HG02588 (cell line): ENCODE results near the gene RCAN1.
"Not testable (repeated sequence)": the region's sequence is repeated elsewhere in the genome, so short reads cannot be mapped to it uniquely, and the experiment has no call there.

Experiments used
- ATAC-seq: cut with Tn5 transposase; IDR thresholded peaks from one replicate; pipeline ENCODE4 v1.9.1; 2021; ENCODE audit warnings: mild to moderate bottlenecking, moderate library complexity; ENCODE audit not compliant: unreplicated experiment

RCAN1 gene

GRCh38 chr21:34623516-34623915, 8.6 kb upstream of the RCAN1 start:
- no peak for ATAC-seq

- ATAC-seq: no peak
Measured at GRCh38 chr21:34621434-34622350, 6.8 kb upstream of the RCAN1 start.

GRCh38 chr21:34619841-34620665, 5.1 kb upstream of the RCAN1 start:
- no peak for ATAC-seq

GRCh38 chr21:34618941-34619340, 4.0 kb upstream of the RCAN1 start:
- no peak for ATAC-seq

GRCh38 chr21:34617753-34618339, 2.9 kb upstream of the RCAN1 start:
- no peak for ATAC-seq

DNA sequence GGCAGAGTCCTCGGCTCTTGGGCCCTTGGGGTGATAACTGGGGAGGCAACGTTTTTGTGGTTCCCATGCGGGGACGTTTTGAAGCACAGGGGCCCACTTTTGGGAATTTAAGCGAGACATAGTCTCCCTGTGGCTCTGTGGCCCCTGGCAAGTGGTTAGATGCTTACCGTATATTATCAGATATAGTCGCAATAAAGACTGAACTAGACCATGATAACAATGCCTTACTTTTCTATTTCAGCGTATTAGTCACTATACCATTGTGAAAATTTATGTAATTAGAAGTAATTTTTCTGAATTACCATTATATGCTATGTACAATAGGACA, 538 bp upstream of the RCAN1 start:
- no peak for ATAC-seq

DNA sequence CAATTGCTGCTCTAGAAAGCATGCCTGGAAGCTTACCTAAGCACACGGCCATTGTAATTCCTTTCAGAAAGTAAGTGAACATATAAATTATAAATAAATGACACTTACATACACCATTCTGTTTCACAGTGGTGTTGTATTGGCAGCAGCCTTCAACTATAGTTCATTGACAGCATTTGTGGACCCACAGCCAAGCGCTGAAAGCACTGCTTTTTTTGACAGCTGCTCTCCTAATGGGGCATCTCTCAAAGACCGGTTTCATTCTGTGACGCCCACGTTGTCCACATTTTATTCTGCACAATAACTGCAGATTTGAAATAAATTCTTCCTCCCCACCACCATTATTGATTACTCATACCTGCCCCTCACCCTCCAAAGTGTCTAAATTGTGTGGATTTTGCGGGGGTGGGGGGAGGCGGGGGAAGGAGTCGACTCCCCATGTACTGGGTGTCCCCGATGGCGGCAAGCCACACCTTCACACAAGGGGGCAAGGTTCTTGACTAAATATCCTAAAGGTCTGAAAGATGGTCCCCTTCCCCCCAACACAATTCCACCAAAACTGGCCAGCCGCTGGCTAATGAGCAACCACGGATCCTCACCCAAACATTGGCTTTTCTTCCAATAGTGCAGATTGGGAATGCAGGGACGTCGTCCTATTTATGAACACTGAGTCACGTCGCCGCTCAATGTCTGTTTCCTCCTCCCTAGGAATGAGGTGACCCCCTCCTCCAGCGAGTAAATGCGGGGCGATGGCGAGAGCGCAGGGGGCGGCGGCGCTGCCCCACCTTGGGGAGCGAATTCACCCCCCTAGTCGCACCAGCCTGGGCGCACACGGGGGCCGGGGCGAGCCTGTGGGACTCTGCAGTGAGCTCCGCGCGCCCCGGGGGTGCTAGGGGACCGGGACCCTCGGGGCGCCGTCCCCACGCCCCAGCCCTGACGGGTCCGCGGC, 960 bp downstream of the RCAN1 start:
- ATAC-seq: no peak

GRCh38 chr21:34612557-34612956, 2.4 kb downstream of the RCAN1 start:
- ATAC-seq: no peak

GRCh38 chr21:34612056-34612455, 2.9 kb downstream of the RCAN1 start:
- ATAC-seq: no peak

- ATAC-seq: no peak
Measured at GRCh38 chr21:34611528-34611927, 3.4 kb downstream of the RCAN1 start.

DNA sequence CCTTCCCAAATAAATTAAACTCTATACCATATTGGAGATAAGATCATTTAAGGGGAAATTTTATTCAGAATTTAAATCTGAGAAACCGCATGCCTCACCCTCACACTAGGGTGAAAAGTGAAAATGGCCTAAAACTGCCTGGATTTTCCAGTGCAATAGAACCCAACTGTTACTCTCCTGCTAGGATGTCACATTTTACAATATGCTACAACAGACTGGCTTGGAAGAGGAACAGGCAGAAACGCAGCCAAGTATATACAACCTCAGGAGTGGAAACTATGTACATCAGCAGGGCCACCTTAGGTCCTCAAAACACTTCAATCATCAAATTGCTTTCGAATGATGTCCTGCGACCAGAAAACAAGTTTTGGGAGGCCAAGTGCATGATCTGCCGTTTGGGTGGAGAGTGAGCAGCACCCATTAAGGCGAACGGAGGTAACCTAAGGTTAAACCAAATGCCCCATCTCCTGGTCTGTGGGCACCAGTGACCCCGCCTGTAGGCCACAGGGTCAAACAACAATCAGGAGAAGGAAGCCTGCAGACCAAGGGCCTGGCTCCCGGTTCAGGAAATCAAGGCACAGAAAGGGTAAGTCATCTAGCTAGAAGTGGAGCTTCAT, 4.9 kb downstream of the RCAN1 start:
- no peak for ATAC-seq

DNA sequence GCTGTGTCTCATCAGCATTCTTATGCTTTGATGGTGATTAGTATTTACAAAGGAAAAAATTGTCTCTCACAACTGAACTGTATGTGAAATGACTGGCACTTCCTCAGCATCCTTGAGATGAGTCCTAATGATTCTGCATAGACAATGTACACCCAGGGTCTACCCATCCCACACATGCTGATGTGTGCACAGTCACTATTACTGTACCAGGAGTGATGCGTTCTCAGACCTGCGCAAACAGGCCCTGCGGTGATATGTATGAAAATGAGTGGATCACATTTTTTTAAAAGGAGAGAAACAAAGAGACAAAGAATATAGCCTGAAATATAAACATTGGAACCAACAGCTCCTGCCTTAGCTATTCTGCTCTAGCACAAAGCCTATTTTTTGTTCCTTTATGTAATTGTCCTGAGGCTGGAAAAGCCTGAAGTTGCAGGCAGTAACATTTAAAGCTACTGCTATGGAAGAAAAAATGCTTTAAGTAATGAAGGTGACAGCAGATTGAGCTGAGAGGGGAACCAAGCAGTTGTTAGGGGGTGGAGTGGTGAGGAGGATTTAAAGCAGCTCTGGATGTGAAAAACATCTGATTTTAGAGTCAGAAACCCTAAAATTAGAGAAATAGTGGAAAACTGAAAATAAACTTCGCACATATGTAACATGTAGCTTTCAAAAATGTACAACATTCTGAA, 5.5 kb downstream of the RCAN1 start:
- ATAC-seq: no peak

DNA sequence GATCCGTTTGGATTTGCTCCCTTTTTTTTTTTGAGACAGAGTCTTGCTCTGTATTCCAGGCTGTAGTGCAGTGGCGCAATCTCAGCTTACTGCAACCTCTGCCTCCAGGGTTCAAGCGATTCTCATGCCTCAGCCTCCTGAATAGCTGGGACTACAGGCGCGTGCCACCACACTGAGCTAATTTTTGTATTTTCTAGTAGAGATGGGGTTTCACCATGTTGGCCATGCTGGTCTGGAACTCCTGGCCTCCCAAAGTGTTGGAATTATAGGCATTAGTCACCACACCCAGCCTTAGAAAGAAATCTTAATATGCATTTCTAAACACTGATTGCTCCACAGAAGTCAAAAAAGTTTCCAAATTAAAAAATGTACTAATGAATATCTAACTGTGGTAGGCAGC, 7.5 kb downstream of the RCAN1 start:
- not testable (repeated sequence) for ATAC-seq

DNA sequence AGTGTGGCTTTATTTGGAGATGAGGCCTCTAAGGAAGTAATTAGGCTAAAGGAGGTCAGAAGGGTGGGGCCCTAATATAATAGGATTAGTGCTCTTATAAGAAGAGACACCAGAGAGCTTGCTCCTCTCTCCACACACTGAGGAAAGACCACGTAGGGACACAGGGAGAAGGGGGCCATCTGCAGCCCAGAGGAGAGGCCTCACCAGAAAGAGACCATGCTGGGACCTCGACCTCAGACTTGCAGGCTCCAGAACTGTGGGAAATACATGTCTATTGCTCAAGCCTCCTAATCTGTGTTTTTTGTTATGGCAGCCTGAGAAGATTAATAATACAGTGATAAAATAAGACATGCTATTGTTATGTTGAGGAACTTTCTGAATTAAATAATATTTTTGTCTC, 8.3 kb downstream of the RCAN1 start:
- no peak for ATAC-seq

DNA sequence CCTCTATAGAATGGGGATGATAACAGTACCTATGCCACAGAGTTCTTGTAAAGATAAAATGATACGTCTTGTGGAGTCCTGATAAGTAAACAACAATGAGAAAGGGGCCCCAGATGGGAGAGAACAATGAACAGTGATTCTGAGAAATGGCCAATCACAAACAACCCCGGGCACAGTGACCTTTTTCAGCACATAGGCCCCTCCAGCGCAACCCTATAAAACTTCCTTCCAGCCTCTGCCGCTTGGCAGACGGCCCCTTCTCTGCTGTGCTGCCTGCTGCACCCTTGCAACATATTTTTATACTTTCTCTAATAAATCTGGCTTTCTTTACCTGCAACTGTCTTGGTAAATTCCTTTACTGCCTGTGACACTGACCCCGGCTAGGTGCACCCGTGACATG, 8.9 kb downstream of the RCAN1 start:
- ATAC-seq: no peak

DNA sequence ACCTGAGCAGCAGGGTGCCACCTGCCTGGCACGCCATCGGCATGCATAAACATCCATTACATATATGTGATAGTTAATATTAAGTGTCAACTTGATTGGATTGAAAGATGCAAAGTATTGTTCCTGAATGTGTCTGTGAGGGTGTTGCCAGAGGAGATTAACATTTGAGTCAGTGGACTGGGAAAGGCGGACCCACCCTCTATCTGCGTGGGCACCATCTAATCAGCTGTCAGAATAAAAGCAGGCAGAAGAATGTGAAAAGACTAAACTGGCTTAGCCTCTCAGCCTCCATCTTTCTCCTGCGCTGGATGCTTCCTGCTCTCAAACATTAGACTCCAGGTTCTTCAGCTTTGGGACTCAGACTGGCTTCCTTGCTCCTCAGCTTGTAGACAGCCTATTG, 10.0 kb downstream of the RCAN1 start:
- ATAC-seq: not testable (repeated sequence)

- no peak for ATAC-seq
Measured at GRCh38 chr21:34604556-34604955, 10.4 kb downstream of the RCAN1 start.

GRCh38 chr21:34603710-34604057, 11.2 kb downstream of the RCAN1 start:
- no peak for ATAC-seq

GRCh38 chr21:34603002-34603709, 11.8 kb downstream of the RCAN1 start:
- no peak for ATAC-seq
